Skeletal muscle satellite cell (primary cell): Measurements from ENCODE around the gene GAS6.
"Not testable (repeated sequence)": the region's sequence is repeated elsewhere in the genome, so short reads cannot be mapped to it uniquely, and the experiment has no call there.

Experiments used
- H3K27me3 ChIP-seq: 2 replicates; pipeline ENCODE4 v1.7.0; 2013; ENCODE audit warnings: low read length; ENCODE audit not compliant: control insufficient read depth, insufficient read depth
- H3K36me3 ChIP-seq: 2 replicates; pipeline ENCODE4 v1.7.0; 2013; ENCODE audit warnings: mild to moderate bottlenecking, control low read depth, low read length; ENCODE audit not compliant: insufficient read depth
- H3K4me1 ChIP-seq: 2 replicates; pipeline ENCODE4 v1.7.0; 2013; ENCODE audit warnings: low read length; ENCODE audit not compliant: control insufficient read depth, insufficient read depth
- H3K4me2 ChIP-seq: 2 replicates; pipeline ENCODE4 v1.7.0; 2013; ENCODE audit warnings: mild to moderate bottlenecking, low read length
- H3K4me3 ChIP-seq: 2 replicates; pipeline ENCODE4 v1.7.0; 2013; ENCODE audit warnings: low read length
- H3K9ac ChIP-seq: 2 replicates; pipeline ENCODE4 v1.7.0; 2013; ENCODE audit warnings: mild to moderate bottlenecking, low read depth, low read length, moderate library complexity
- H3K9me3 ChIP-seq: replicated peaks from 2 replicates; pipeline ENCODE4 v1.7.0; 2013; ENCODE audit warnings: mild to moderate bottlenecking, control low read depth, low read length

The GAS6 gene

GRCh38 chr13:113804017-113804702 lies 59.7 kb downstream of the GAS6 start:
- no peak overlapping the region for H3K4me3 ChIP-seq
- peaks cover 8% of the 10 kb centered on the region for H3K4me1 ChIP-seq
- peaks cover 7% of the 10 kb centered on the region for H3K9me3 ChIP-seq
- no peak overlapping the region for H3K9ac ChIP-seq
- no peak overlapping the region for H3K4me2 ChIP-seq
- H3K36me3 ChIP-seq, result no peaks in the 10 kb centered on the region
- H3K27me3 ChIP-seq, result peaks cover 3% of the 10 kb centered on the region

- H3K9me3 ChIP-seq, result peaks cover 6% of the 10 kb centered on the region
- no peak overlapping the region for H3K4me2 ChIP-seq
- no peak overlapping the region for H3K4me3 ChIP-seq
- no peaks in the 10 kb centered on the region for H3K36me3 ChIP-seq
- H3K4me1 ChIP-seq, result peaks cover 8% of the 10 kb centered on the region
- H3K27me3 ChIP-seq, result peaks cover 3% of the 10 kb centered on the region
- no peak overlapping the region for H3K9ac ChIP-seq
These were observed 60.4 kb downstream of the GAS6 start for GRCh38 chr13:113803409-113804016.

- peaks cover 3% of the 10 kb centered on the region for H3K27me3 ChIP-seq
- peaks cover 8% of the 10 kb centered on the region for H3K4me1 ChIP-seq
- no peak overlapping the region for H3K4me2 ChIP-seq
- H3K9me3 ChIP-seq, result no peaks in the 10 kb centered on the region
- H3K4me3 ChIP-seq, result no peak overlapping the region
- H3K36me3 ChIP-seq, result no peaks in the 10 kb centered on the region
- H3K9ac ChIP-seq, result no peak overlapping the region
These were observed 61.1 kb downstream of the GAS6 start for GRCh38 chr13:113802761-113803160.

DNA sequence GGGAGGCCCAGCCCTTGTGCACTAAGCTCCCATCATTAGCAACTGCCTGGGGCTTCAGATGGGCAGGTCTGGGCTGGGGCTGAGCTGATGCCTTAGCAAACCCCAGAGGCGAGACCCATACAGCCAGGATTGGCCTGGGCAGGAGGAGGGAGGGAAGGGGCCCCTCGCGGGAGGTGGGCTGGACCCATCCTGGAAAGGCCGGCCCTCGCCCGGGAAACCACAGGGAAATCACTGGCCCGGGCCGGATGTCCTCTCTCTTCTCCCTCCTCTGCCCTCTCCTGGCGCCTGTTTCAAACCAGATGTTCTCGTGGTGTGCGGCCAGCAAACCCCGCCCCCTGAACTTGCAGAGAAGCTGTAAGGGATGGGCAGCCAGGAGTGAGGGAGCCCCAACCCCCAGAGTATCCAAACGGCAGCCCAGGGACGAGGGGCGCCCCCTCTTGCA lies 61.8 kb downstream of the GAS6 start:
- peaks cover 3% of the 10 kb centered on the region for H3K27me3 ChIP-seq
- no peak overlapping the region for H3K4me3 ChIP-seq
- H3K4me1 ChIP-seq, result peaks cover 8% of the 10 kb centered on the region
- H3K4me2 ChIP-seq, result peak overlapping the region; percentile 51
- peak overlapping the region; percentile 36 for H3K9ac ChIP-seq
- no peaks in the 10 kb centered on the region for H3K9me3 ChIP-seq
- H3K36me3 ChIP-seq, result no peaks in the 10 kb centered on the region

- Histone ChIP-seq H3K36me3 (no peaks in the 10 kb centered on the region), H3K27me3 (peaks cover 3% of the 10 kb centered on the region), H3K9me3 (no peaks in the 10 kb centered on the region), H3K9ac (peak overlapping the region; percentile 36), H3K4me2 (peak overlapping the region; percentile 51), H3K4me1 (peaks cover 8% of the 10 kb centered on the region), H3K4me3 (no peak overlapping the region)
These were observed 62.5 kb downstream of the GAS6 start for GRCh38 chr13:113801289-113801961.

DNA sequence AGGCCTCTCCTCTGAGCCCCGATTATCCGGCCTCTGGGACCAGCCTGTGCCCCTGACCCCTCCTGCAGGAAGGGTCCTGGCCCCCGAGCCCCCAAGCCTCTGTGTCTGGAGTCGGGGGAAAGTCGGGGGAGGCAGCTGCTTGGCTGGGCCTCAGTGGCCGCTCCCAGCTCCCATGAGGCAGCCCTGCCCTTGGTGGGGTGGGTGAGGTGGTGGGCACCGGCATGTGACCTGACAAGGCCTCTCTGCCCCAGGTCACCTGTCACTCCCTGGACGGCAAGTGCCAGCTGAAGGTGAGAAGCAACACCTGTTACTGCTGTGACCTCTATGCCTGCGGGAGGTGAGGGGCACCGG lies 63.3 kb downstream of the GAS6 start:
- H3K4me2 ChIP-seq, result no peak overlapping the region
- no peak overlapping the region for H3K4me3 ChIP-seq
- H3K4me1 ChIP-seq, result peaks cover 8% of the 10 kb centered on the region
- no peak overlapping the region for H3K9ac ChIP-seq
- H3K9me3 ChIP-seq, result no peaks in the 10 kb centered on the region
- no peaks in the 10 kb centered on the region for H3K36me3 ChIP-seq
- H3K27me3 ChIP-seq, result peaks cover 3% of the 10 kb centered on the region

DNA sequence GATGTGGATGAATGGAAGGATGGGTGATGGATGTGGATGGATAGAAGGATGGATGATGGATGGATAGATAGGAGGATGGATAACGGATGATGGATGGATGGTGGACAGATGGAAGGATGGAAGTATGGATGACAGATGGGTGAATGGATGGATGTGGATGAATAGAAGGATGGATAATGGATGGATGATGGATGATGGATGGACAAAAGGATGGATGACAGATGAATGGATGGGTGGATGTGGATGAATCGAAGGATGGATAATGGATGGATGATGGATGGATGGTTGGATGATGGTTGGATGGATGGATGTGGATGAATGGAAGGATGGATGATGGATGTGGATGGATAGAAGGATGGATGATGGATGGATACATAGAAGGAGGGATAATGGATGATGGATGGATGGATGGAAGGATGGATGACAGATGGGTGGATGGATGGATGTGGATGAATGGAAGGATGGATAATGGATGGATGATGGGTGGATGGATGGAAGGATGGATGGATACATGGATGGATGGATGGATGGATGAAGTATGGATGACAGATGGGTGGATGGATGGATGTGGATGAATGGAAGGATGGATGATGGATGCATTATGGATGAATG lies 65.6 kb downstream of the GAS6 start:
- Histone ChIP-seq H3K4me3 (no peak overlapping the region), H3K4me1 (peaks cover 8% of the 10 kb centered on the region), H3K9ac (no peak overlapping the region), H3K9me3 (no peaks in the 10 kb centered on the region), H3K4me2 (no peak overlapping the region), H3K36me3 (no peaks in the 10 kb centered on the region), H3K27me3 (peaks cover 15% of the 10 kb centered on the region)

GRCh38 chr13:113796964-113797676 lies 66.8 kb downstream of the GAS6 start:
- H3K36me3 ChIP-seq, result no peaks in the 10 kb centered on the region
- H3K27me3 ChIP-seq, result peaks cover 21% of the 10 kb centered on the region
- no peak overlapping the region for H3K9ac ChIP-seq
- H3K9me3 ChIP-seq, result no peaks in the 10 kb centered on the region
- no peak overlapping the region for H3K4me2 ChIP-seq
- no peak overlapping the region for H3K4me3 ChIP-seq
- peaks cover 4% of the 10 kb centered on the region for H3K4me1 ChIP-seq

DNA sequence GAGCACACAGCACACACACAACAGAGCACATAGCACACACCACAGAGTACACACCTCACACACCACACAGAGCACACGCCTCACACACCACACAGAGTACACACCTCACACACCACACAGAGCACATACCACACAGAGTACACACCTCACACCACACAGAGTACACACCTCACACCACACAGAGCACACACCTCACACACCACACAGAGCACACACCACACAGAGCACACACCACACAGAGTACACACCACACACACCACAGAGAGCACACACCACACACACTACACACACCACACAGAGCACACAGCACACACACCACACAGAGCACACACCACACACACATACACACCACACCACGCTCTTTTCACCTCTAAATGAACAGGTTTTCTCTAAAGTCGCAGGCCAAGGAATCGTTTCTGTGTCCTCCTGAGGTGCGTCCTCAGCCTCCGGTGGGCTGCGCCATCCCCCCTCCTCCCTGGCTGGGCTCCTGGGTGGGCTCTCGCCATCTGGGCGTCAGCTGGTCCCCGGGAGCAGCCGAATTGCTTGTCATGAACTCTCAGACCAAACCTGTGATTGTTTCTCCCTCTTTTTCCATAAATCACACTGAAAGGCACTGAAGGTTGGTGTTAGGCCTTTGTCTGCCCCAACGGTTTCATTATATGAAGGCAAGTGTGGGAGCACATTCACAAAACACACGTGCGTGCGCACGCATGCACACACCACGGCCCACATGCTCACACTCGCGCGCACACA lies 67.5 kb downstream of the GAS6 start:
- Histone ChIP-seq H3K36me3 (no peaks in the 10 kb centered on the region), H3K27me3 (peaks cover 27% of the 10 kb centered on the region), H3K4me3 (no peak overlapping the region), H3K9me3 (no peaks in the 10 kb centered on the region), H3K9ac (no peak overlapping the region), H3K4me1 (no peaks in the 10 kb centered on the region), H3K4me2 (no peak overlapping the region)

DNA sequence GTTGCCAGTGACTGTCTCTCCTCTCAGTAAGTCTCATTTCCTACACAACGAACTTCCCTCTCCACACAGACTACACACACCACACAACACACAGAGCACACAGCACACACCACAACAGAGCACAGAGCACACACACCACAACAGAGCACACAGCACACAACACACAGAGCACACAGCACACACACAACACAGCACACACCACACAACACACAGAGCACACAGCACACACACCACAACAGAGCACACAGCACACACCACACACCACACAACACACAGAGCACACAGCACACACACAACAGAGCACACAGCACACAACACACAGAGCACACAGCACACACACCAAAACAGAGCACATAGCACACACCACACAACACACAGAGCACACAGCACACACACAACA lies 68.5 kb downstream of the GAS6 start:
- not testable (repeated sequence) for H3K9ac ChIP-seq, H3K4me2 ChIP-seq, H3K36me3 ChIP-seq, H3K4me3 ChIP-seq, H3K9me3 ChIP-seq, H3K4me1 ChIP-seq
- peaks cover 37% of the 10 kb centered on the region for H3K27me3 ChIP-seq
